Measurements from ENCODE around the gene RAB3GAP1. TPM values are rescaled to one million over a fixed set of nuclear protein-coding genes. Genes with fewer than 3 reads are reported as not detected.

RAB3GAP1 gene
- total RNA-seq, 1 experiment from 2014 or later: 35.8 TPM

DNA sequence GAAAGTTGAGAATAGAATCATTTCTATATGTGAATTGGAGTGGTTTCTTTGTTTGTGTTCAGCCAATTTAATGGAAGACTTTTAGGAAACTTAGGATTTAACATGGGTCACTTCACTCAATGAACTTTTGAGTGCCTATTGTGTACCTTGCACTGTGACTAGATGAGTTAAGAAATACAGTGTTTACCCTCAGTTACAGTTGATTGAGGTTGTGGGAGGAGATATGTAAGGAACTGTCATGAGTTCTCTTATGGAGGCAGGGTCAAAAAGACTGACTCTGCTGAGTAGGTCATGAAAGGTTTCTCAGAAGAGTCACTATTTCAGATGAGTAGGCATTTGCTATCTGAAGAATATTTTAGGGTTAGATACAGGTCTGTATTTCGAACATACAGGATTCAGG lies 98.6 kb downstream of the RAB3GAP1 start:
- Histone ChIP-seq H3K9me3 (ENCODE audit: low read length) (no peaks in the 10 kb centered on the region), H3K36me3 (ENCODE audit: low read depth, low read length) (peaks cover 24% of the 10 kb centered on the region), H3F3A (ENCODE audit: low read length, unreplicated experiment) (no peaks in the 10 kb centered on the region), H3K9me2 (replicated peaks; ENCODE audit: low read length) (no peaks in the 10 kb centered on the region), H3K4me1 (ENCODE audit: insufficient read depth, low read length) (peaks cover 22% of the 10 kb centered on the region), H3K27ac (ENCODE audit: low read length) (no peak overlapping the region), H2AFZ (ENCODE audit: low read length) (no peak overlapping the region), H3K27me3 (ENCODE audit: low read length) (no peaks in the 10 kb centered on the region), H3K79me2 (ENCODE audit: low read length) (0 out of 2 replicates have a peak, but pooled peaks cover 3% of the 10 kb centered on the region), H3K9ac (ENCODE audit: low read length) (no peak overlapping the region), H4K20me1 (ENCODE audit: low read length) (no peaks in the 10 kb centered on the region), H3K4me2 (ENCODE audit: low read length) (no peak overlapping the region), H3K4me3 (ENCODE audit: low read length) (no peak overlapping the region)
- CTCF ChIA-PET: no interaction called here
- POLR2A ChIA-PET (ENCODE audit: unreplicated experiment): no interaction called here
- peak; percentile 50 for DNase-seq
- ATAC-seq: peak; percentile 56
- BruUV-seq (replicated peaks): no TSS peak
- intact Hi-C loops (cut with micrococcal nuclease): no loop called here
- TF ChIP-seq, protein P1, sequence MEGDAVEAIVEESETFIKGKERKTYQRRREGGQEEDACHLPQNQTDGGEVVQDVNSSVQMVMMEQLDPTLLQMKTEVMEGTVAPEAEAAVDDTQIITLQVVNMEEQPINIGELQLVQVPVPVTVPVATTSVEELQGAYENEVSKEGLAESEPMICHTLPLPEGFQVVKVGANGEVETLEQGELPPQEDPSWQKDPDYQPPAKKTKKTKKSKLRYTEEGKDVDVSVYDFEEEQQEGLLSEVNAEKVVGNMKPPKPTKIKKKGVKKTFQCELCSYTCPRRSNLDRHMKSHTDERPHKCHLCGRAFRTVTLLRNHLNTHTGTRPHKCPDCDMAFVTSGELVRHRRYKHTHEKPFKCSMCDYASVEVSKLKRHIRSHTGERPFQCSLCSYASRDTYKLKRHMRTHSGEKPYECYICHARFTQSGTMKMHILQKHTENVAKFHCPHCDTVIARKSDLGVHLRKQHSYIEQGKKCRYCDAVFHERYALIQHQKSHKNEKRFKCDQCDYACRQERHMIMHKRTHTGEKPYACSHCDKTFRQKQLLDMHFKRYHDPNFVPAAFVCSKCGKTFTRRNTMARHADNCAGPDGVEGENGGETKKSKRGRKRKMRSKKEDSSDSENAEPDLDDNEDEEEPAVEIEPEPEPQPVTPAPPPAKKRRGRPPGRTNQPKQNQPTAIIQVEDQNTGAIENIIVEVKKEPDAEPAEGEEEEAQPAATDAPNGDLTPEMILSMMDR (conservative IDR thresholded peaks at IDR 0.05; ENCODE audit: low read depth, low read length): no peak
- no peak for TF ChIP-seq EZH2 (IDR thresholded peaks at IDR 0.05; ENCODE audit: low read length, unreplicated experiment)
- TF ChIP-seq EZH2phosphoT487 (IDR thresholded peaks at IDR 0.05; ENCODE audit: borderline replicate concordance, low read length): no peak

DNA sequence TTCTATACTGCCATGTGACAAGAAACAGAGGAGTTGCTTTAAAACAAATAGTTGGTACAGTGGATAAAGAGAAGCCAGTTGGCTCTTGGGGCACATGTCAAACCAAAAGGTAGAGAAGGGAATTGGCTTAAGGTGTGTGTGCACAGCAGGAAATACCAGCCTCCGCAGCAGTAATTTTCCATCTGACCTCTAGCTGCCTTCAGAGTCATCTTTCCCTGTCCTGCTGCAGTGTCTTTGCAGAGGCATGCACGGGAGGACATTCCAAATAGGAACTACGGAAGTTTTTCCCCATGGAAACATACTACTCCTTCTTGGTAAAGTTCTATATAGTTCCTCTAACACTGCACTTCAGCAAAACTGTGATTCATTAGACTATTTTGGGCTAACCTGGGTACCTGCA lies 99.5 kb downstream of the RAB3GAP1 start:
- no peak overlapping the region for H3K27ac ChIP-seq (ENCODE audit: low read length)
- H3K4me2 ChIP-seq (ENCODE audit: low read length): no peak overlapping the region
- no peaks in the 10 kb centered on the region for H4K20me1 ChIP-seq (ENCODE audit: low read length)
- H3K9ac ChIP-seq (ENCODE audit: low read length): no peak overlapping the region
- intact Hi-C loops (cut with micrococcal nuclease): no loop called here
- no peak overlapping the region for H3K4me3 ChIP-seq (ENCODE audit: low read length)
- peaks cover 22% of the 10 kb centered on the region for H3K4me1 ChIP-seq (ENCODE audit: insufficient read depth, low read length)
- no TSS peak for BruUV-seq (replicated peaks)
- ChIA-PET CTCF (no interaction called here), POLR2A (ENCODE audit: unreplicated experiment) (no interaction called here)
- ATAC-seq (no peak), DNase-seq (no peak)
- no peaks in the 10 kb centered on the region for H3F3A ChIP-seq (ENCODE audit: low read length, unreplicated experiment)
- TF ChIP-seq EZH2 (IDR thresholded peaks at IDR 0.05; ENCODE audit: low read length, unreplicated experiment) (no peak), EZH2phosphoT487 (IDR thresholded peaks at IDR 0.05; ENCODE audit: borderline replicate concordance, low read length) (no peak)
- H3K36me3 ChIP-seq (ENCODE audit: low read depth, low read length): peaks cover 28% of the 10 kb centered on the region
- H3K9me3 ChIP-seq (ENCODE audit: low read length): no peaks in the 10 kb centered on the region
- H3K27me3 ChIP-seq (ENCODE audit: low read length): no peaks in the 10 kb centered on the region
- H3K9me2 ChIP-seq (replicated peaks; ENCODE audit: low read length): no peaks in the 10 kb centered on the region
- no peak overlapping the region for H2AFZ ChIP-seq (ENCODE audit: low read length)
- no peaks in the 10 kb centered on the region for H3K79me2 ChIP-seq (ENCODE audit: low read length)

DNA sequence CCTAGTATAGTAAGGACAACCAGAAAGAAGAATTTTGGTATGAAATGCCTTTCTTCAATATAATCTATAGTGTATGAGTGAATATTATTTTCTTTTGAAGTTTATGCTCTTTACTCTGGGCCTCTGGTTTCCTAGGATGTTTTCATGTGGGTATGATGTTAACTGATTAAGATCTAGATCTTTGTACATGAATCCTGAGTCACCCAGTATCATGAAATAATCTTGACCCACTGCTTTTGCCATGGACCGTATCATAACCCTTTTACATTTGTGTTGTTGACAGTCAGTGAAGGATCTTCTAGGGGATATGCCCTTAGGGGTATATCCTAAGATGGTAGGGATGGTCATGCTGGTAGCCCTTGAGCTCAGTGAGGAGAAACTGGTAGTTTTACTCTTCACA lies 100.3 kb downstream of the RAB3GAP1 start:
- H2AFZ ChIP-seq (ENCODE audit: low read length): no peak overlapping the region
- H3K4me1 ChIP-seq (ENCODE audit: insufficient read depth, low read length): peaks cover 22% of the 10 kb centered on the region
- no peaks in the 10 kb centered on the region for H4K20me1 ChIP-seq (ENCODE audit: low read length)
- peaks cover 28% of the 10 kb centered on the region for H3K36me3 ChIP-seq (ENCODE audit: low read depth, low read length)
- TF ChIP-seq EZH2 (IDR thresholded peaks at IDR 0.05; ENCODE audit: low read length, unreplicated experiment) (no peak), EZH2phosphoT487 (IDR thresholded peaks at IDR 0.05; ENCODE audit: borderline replicate concordance, low read length) (no peak)
- TF ChIP-seq, protein P1 (conservative IDR thresholded peaks at IDR 0.05; ENCODE audit: low read depth, low read length): no peak
- H3K9me3 ChIP-seq (ENCODE audit: low read length): no peaks in the 10 kb centered on the region
- intact Hi-C loops (cut with micrococcal nuclease): no loop called here
- H3K4me2 ChIP-seq (ENCODE audit: low read length): no peak overlapping the region
- H3K27me3 ChIP-seq (ENCODE audit: low read length): no peaks in the 10 kb centered on the region
- peak; percentile 38; the same call in 1 of the 2 replicates for ATAC-seq
- no peaks in the 10 kb centered on the region for H3K9me2 ChIP-seq (replicated peaks; ENCODE audit: low read length)
- ChIA-PET POLR2A (ENCODE audit: unreplicated experiment) (no interaction called here), CTCF (no interaction called here)
- H3F3A ChIP-seq (ENCODE audit: low read length, unreplicated experiment): no peaks in the 10 kb centered on the region
- no TSS peak for BruUV-seq (replicated peaks)
- no peak overlapping the region for H3K4me3 ChIP-seq (ENCODE audit: low read length)
- no peak overlapping the region for H3K9ac ChIP-seq (ENCODE audit: low read length)
- no peak overlapping the region for H3K27ac ChIP-seq (ENCODE audit: low read length)
- peak; percentile 25 for DNase-seq
- H3K79me2 ChIP-seq (ENCODE audit: low read length): no peaks in the 10 kb centered on the region
